K562 (cell line): Measurements from ENCODE around the gene LGR6. TPM values are rescaled to one million over a fixed set of nuclear protein-coding genes. Genes with fewer than 3 reads are reported as not detected.

Source experiments
- ATAC-seq: fragments of 200-7000 bp; cut with Tn5 transposase; 3 replicates; pipeline ENCODE4 v1.9.1; 2020; ENCODE audit warnings: moderate library complexity
- BruUV-seq: library from RNA; stranded (reverse); fragments of 400-500 nt; replicated peaks from 2 replicates; lab custom pipeline; 2021; lab: Mats Ljungman, UMichigan
- CTCF ChIA-PET: fragments of 300-600 bp; formaldehyde crosslinking; extraction: SDS; loops from one replicate; lab custom pipeline; 2021; ENCODE audit warnings: low intra/inter-chr PET ratio; lab: Yijun Ruan, JAX
- POLR2A ChIA-PET: fragments of 300-600, 350-650 bp; sonication (Branson Sonifier 250); formaldehyde crosslinking; extraction: SDS; loops from one replicate; lab custom pipeline; 2021; ENCODE audit warnings: antibody characterized with exemption, inconsistent platforms; lab: Yijun Ruan, JAX
- DNase-seq, 4 experiments: peaks; one replicate each; pipeline versions ENCODE4 v3.0.0 to v3.0.0-alpha.2; 2011 to 2018; ENCODE audit warnings: low spot score in 3 of 4, mixed read lengths in 3 of 4; ENCODE audit errors: extremely low read depth in 1 of 4
- FAIRE-seq: peaks from 2 replicates; lab custom pipeline; 2011; peaks lifted over from hg19 to GRCh38; lab: Jason Lieb, UNC
- H2AFZ ChIP-seq: 2 replicates; pipeline ENCODE4 v1.6.0; 2011; ENCODE audit warnings: low read depth, low read length, control low read depth, inconsistent platforms
- H3K27ac ChIP-seq: fragments of 200-600 bp; 3 replicates; pipeline ENCODE4 v1.8.0; 2011; ENCODE audit warnings: low read depth, mild to moderate bottlenecking, control low read depth, inconsistent platforms, low read length, moderate library complexity, mixed read lengths; ENCODE audit errors: extremely low read depth
- H3K27me3 ChIP-seq, 2 experiments: fragments of 300-600 bp in 1 of 2; 2 replicates in 1 of 2; 3 replicates in 1 of 2; pipeline versions ENCODE4 v1.6.0 to v1.8.0; 2011; ENCODE audit warnings: inconsistent platforms in 2 of 2, low read length in 2 of 2, mild to moderate bottlenecking in 1 of 2, mixed read lengths in 1 of 2, moderate library complexity in 1 of 2; ENCODE audit not compliant: control insufficient read depth in 2 of 2, insufficient read depth in 2 of 2
- H3K36me3 ChIP-seq: fragments of 300-600 bp; 3 replicates; pipeline ENCODE4 v1.8.0; 2011; ENCODE audit warnings: mild to moderate bottlenecking, low read length, inconsistent platforms; ENCODE audit not compliant: control insufficient read depth, insufficient read depth
- H3K4me1 ChIP-seq, 2 experiments: fragments of 200-600 bp in 1 of 2; replicated peaks in 1 of 2; 2 replicates in 1 of 2; 3 replicates in 1 of 2; pipeline versions ENCODE4 v1.5.1 to v1.8.0; 2011; ENCODE audit warnings: inconsistent platforms in 2 of 2, low read length in 2 of 2, mild to moderate bottlenecking in 1 of 2, mixed read lengths in 1 of 2, moderate library complexity in 1 of 2; ENCODE audit not compliant: control insufficient read depth in 2 of 2, insufficient read depth in 2 of 2
- H3K4me2 ChIP-seq: 2 replicates; pipeline ENCODE4 v1.6.1; 2011; ENCODE audit warnings: low read length, control low read depth, inconsistent platforms, mixed read lengths; ENCODE audit not compliant: insufficient read depth
- H3K4me3 ChIP-seq: fragments of 200-600 bp; sonication (generic), shearing (Covaris generic); 2 replicates; pipeline ENCODE4 v1.5.1; 2016; ENCODE audit warnings: control low read depth, inconsistent platforms
- H3K79me2 ChIP-seq: fragments of 200-600 bp; 3 replicates; pipeline ENCODE4 v1.8.0; 2011; ENCODE audit warnings: low read length, inconsistent platforms; ENCODE audit not compliant: control insufficient read depth, insufficient read depth
- H3K9ac ChIP-seq, 2 experiments: 2 replicates each; pipeline versions ENCODE4 v1.6.0 to v1.6.1; 2011; ENCODE audit warnings: low read depth in 2 of 2, low read length in 2 of 2, control low read depth in 1 of 2, inconsistent platforms in 1 of 2, mild to moderate bottlenecking in 1 of 2, mixed read lengths in 1 of 2; ENCODE audit not compliant: insufficient read depth in 1 of 2
- H3K9me1 ChIP-seq: one replicate; pipeline ENCODE4 v1.6.0; 2011; ENCODE audit warnings: inconsistent platforms, mild to moderate bottlenecking, low read length, moderate library complexity; ENCODE audit not compliant: control insufficient read depth, insufficient read depth
- H3K9me3 ChIP-seq: replicated peaks from 2 replicates; pipeline ENCODE4 v1.5.1; 2011; ENCODE audit warnings: low read depth, low read length, inconsistent platforms; ENCODE audit not compliant: control insufficient read depth, insufficient read depth
- H4K20me1 ChIP-seq: replicated peaks from 2 replicates; pipeline ENCODE4 v1.6.1; 2011; ENCODE audit warnings: low read length, inconsistent platforms, mixed read lengths; ENCODE audit not compliant: control insufficient read depth, insufficient read depth
- CEBPB ChIP-seq: fragments of 450-650 bp; IDR thresholded peaks from 2 replicates; pipeline ENCODE4 v1.6.1; 2016; ENCODE audit warnings: missing genetic modification characterization, missing compliant biosample characterization
- KLF1 ChIP-seq: fragments of 450-650 bp; IDR thresholded peaks from 2 replicates; pipeline ENCODE4 v1.6.1; 2016; ENCODE audit warnings: missing genetic modification characterization, missing compliant biosample characterization
- NR3C1 ChIP-seq: sonication (generic); formaldehyde crosslinking; IDR thresholded peaks from 2 replicates; pipeline ENCODE4 v1.8.1; 2022; ENCODE audit warnings: missing genetic modification reagents
- RBM39 ChIP-seq: fragments of 200-400 bp; formaldehyde crosslinking; optimal IDR thresholded peaks from 2 replicates; pipeline ENCODE3; 2018; ENCODE audit warnings: low read depth, low read length
- RHOXF2B ChIP-seq: fragments of 250-450 bp; sonication (Bioruptor Pico); conservative IDR thresholded peaks from 2 replicates; pipeline ENCODE4 v1.5.1; 2021
- ZNF232 ChIP-seq: sonication (generic); formaldehyde crosslinking; IDR thresholded peaks from 2 replicates; pipeline ENCODE4 v1.8.0; 2022; ENCODE audit warnings: mild to moderate bottlenecking, missing genetic modification reagents
- ZNF79 ChIP-seq: fragments of 250-450 bp; sonication (Bioruptor Pico); IDR thresholded peaks from 2 replicates; pipeline ENCODE4 v1.4.0; 2020; ENCODE audit warnings: low read depth, mild to moderate bottlenecking, moderate library complexity
- WGBS: fragments of 100-300 bp; shearing (Covaris generic); methylation state at CpG from one replicate; pipeline ENCODE4 v1.1.6; 2016; ENCODE audit warnings: low coverage, mixed read lengths; ENCODE audit not compliant: insufficient coverage; ENCODE audit errors: missing lambda C conversion rate; 5-methylcytosine and 5-hydroxymethylcytosine counted together
- in situ Hi-C: fragments of 300-500 bp; cut with MboI; formaldehyde crosslinking; loops from 4 replicates; pipeline ENCODE4 v1.15.0; 2018; ENCODE audit warnings: inconsistent platforms, mixed read lengths
- intact Hi-C: fragments of 100-400 bp; cut with micrococcal nuclease; formaldehyde crosslinking; loops from 2 replicates; pipeline ENCODE4 v1.14.2; 2022
- polyA plus RNA-seq, 8 experiments: library from polyadenylated mRNA; depleted of rRNA in 4 of 8; stranded (reverse) in 5 of 8; unstranded in 3 of 8; fragments of >200 nt; fragmentation: Nextera tagmentation in 2 of 8; fragmentation: Illumina TruSeq in 1 of 8; extraction: Ambion mirVana in 2 of 8; extraction: Trizol in 1 of 8; gene quantifications; 2 replicates each; pipeline versions ENCODE4 v1.2.1 to v1.2.3, GENCODE V29; 2011 to 2014; ENCODE audit warnings: inconsistent platforms in 1 of 8, missing spikeins in 1 of 8
- total RNA-seq, 7 experiments: library from RNA; depleted of rRNA in 6 of 7; stranded (reverse); fragments of >200 nt in 6 of 7; fragmentation: Illumina TruSeq in 2 of 7; extraction: Trizol in 2 of 7; gene quantifications; 2 replicates each; pipeline versions ENCODE4 v1.2.1 to v1.2.3, GENCODE V29; 2011 to 2021; ENCODE audit warnings: low replicate concordance in 1 of 7
- TF ChIP-seq, protein P1 (sequence below): sonication (generic); formaldehyde crosslinking; IDR thresholded peaks from 2 replicates; pipeline ENCODE4 v1.8.0; 2022; ENCODE audit warnings: mild to moderate bottlenecking, missing genetic modification reagents
- TF ChIP-seq, protein P2 (sequence below): fragments of 250-450 bp; sonication (Bioruptor Pico); IDR thresholded peaks from 2 replicates; pipeline ENCODE4 v1.6.1; 2021; ENCODE audit warnings: mild to moderate bottlenecking
- TF ChIP-seq, protein P3 (sequence below): fragments of 450-650 bp; IDR thresholded peaks from 2 replicates; pipeline ENCODE4 v1.6.1; 2016; ENCODE audit warnings: antibody characterized with exemption

Gene LGR6
- total and polyA plus RNA-seq, 9 of the 15 experiments (the other 6 are each of a cell fraction or from before 2014, with no cell fraction given) = 0.01 to 0.54 (median 0.17) TPM; not detected in 1

DNA sequence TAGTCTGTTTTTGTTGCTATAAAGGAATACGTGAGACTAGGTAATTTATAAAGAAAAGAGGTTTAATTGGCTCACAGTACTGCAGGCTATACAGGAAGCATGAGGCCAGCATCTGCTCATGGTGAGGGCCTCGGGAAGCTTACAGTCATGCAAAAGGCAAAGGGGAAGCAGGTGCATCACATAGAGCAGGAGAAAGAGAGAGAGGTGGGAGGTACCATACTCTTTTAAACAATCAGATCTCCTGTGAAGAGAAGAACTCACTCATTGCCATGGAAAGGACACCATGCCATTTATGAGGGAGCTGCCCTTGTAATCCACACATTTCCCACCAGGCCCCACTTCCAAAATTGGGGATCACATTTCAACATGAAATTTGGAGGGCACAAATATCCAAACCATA, 167.6 kb downstream of the LGR6 start:
- Histone ChIP-seq H3K4me2 (no peak overlapping the region), H3K27ac (no peak overlapping the region), H3K9me1 (no peaks in the 10 kb centered on the region), H3K9me3 (no peaks in the 10 kb centered on the region), H3K79me2 (peaks cover 61% of the 10 kb centered on the region), H3K9ac (no peak overlapping the region), H2AFZ (no peak overlapping the region), H3K36me3 (no peaks in the 10 kb centered on the region), H4K20me1 (no peaks in the 10 kb centered on the region), H3K4me1 (peaks cover 5 to 8% of the 10 kb centered on the region in 2 experiments; a peak in 2 of 5 replicates), H3K4me3 (no peak overlapping the region), H3K27me3 (no peaks in the 10 kb centered on the region)
- DNase-seq (no peak), ATAC-seq (no peak), FAIRE-seq (no peak)
- 82% methylated on average over 2 of the region's 2 CpGs for WGBS
- POLR2A ChIA-PET = interaction anchor here (1.3 to 1.5 kb wide), 2 partner anchors 10 to 12 kb away, joined by 5 to 7 read pairs; partner anchors contain the start of gene PPP1R12B
- intact Hi-C loops = no loop called here
- CTCF ChIA-PET = no interaction called here
- BruUV-seq = no TSS peak
- in situ Hi-C loops = no loop called here
- TF ChIP-seq RBM39 = no peak
- no peak for TF ChIP-seq ZNF79 (CRISPR knock-in tag)
- TF ChIP-seq ZNF232 (CRISPR knock-in tag) = no peak
- no peak for TF ChIP-seq RHOXF2B (CRISPR knock-in tag)
- TF ChIP-seq, protein P1, sequence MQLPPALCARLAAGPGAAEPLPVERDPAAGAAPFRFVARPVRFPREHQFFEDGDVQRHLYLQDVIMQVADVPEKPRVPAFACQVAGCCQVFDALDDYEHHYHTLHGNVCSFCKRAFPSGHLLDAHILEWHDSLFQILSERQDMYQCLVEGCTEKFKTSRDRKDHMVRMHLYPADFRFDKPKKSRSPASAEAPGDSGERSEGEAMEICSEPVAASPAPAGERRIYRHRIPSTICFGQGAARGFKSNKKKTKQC (CRISPR knock-in tag) = no peak
- TF ChIP-seq, protein P2, sequence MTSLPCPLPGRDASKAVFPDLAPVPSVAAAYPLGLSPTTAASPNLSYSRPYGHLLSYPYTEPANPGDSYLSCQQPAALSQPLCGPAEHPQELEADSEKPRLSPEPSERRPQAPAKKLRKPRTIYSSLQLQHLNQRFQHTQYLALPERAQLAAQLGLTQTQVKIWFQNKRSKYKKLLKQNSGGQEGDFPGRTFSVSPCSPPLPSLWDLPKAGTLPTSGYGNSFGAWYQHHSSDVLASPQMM = no peak
- TF ChIP-seq, protein P3, sequence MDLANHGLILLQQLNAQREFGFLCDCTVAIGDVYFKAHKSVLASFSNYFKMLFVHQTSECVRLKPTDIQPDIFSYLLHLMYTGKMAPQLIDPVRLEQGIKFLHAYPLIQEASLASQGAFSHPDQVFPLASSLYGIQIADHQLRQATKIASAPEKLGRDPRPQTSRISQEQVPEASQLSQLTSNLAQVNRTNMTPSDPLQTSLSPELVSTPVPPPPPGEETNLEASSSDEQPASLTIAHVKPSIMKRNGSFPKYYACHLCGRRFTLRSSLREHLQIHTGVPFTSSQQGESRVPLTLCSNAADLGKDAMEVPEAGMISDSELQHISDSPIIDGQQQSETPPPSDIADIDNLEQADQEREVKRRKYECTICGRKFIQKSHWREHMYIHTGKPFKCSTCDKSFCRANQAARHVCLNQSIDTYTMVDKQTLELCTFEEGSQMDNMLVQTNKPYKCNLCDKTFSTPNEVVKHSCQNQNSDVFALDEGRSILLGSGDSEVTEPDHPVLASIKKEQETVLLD = no peak
- no peak for TF ChIP-seq CEBPB (tag)
- TF ChIP-seq KLF1 (tag) = no peak
- TF ChIP-seq NR3C1 (CRISPR knock-in tag) = no peak
